ENCODE results near the gene IQGAP3.

The IQGAP3 gene

GRCh38 chr1:156539818-156540355 is 32.5 kb downstream of the IQGAP3 start:
- DNase-seq, result no peak

- no peak for DNase-seq
These were observed 33.5 kb downstream of the IQGAP3 start for GRCh38 chr1:156538711-156539440.

- no peak for DNase-seq
These were observed 35.3 kb downstream of the IQGAP3 start for GRCh38 chr1:156537027-156537426.

- DNase-seq, result no peak
These were observed 37.8 kb downstream of the IQGAP3 start for GRCh38 chr1:156534424-156535060.

- no peak for DNase-seq
These were observed 38.7 kb downstream of the IQGAP3 start for GRCh38 chr1:156533568-156534220.

GRCh38 chr1:156532374-156532773 is 40.0 kb downstream of the IQGAP3 start:
- DNase-seq, result no peak

- no peak for DNase-seq
These were observed 42.4 kb downstream of the IQGAP3 start for GRCh38 chr1:156530006-156530405.

GRCh38 chr1:156528875-156529425 is 43.4 kb downstream of the IQGAP3 start:
- DNase-seq, result no peak

- DNase-seq, result no peak
These were observed 44.1 kb downstream of the IQGAP3 start for GRCh38 chr1:156528231-156528630.

- DNase-seq, result no peak
These were observed 44.8 kb downstream of the IQGAP3 start for GRCh38 chr1:156527584-156527983.

- no peak for DNase-seq
These were observed 46.4 kb downstream of the IQGAP3 start for GRCh38 chr1:156525856-156526489.

- no peak for DNase-seq
These were observed 47.3 kb downstream of the IQGAP3 start for GRCh38 chr1:156525071-156525501.

GRCh38 chr1:156524481-156524869 is 47.9 kb downstream of the IQGAP3 start:
- peak; percentile 37 for DNase-seq

- DNase-seq, result no peak
These were observed 48.4 kb downstream of the IQGAP3 start for GRCh38 chr1:156523801-156524480.

GRCh38 chr1:156522443-156522970 is 49.9 kb downstream of the IQGAP3 start:
- no peak for DNase-seq

GRCh38 chr1:156517748-156518147 is 54.6 kb downstream of the IQGAP3 start:
- DNase-seq, result no peak

- DNase-seq, result no peak
These were observed 55.5 kb downstream of the IQGAP3 start for GRCh38 chr1:156516821-156517220.

- no peak for DNase-seq
These were observed 56.4 kb downstream of the IQGAP3 start for GRCh38 chr1:156515956-156516355.

- no peak for DNase-seq
These were observed 59.2 kb downstream of the IQGAP3 start for GRCh38 chr1:156513185-156513584.

GRCh38 chr1:156511644-156512043 is 60.7 kb downstream of the IQGAP3 start:
- peak; percentile 66 for DNase-seq

- no peak for DNase-seq
These were observed 61.7 kb downstream of the IQGAP3 start for GRCh38 chr1:156510709-156511108.

GRCh38 chr1:156509424-156510034 is 62.8 kb downstream of the IQGAP3 start:
- no peak for DNase-seq

All from stimulated activated CD8-positive, alpha-beta memory T cell treated with anti-CD3 and anti-CD28 coated beads, Interleukin-4, amount 100 ng/mL, for 48 hours (primary cell).